ENCODE results near the gene XG.
"Not testable (repeated sequence)": the region's sequence is repeated elsewhere in the genome, so short reads cannot be mapped to it uniquely, and the experiment has no call there.

The XG gene

DNA sequence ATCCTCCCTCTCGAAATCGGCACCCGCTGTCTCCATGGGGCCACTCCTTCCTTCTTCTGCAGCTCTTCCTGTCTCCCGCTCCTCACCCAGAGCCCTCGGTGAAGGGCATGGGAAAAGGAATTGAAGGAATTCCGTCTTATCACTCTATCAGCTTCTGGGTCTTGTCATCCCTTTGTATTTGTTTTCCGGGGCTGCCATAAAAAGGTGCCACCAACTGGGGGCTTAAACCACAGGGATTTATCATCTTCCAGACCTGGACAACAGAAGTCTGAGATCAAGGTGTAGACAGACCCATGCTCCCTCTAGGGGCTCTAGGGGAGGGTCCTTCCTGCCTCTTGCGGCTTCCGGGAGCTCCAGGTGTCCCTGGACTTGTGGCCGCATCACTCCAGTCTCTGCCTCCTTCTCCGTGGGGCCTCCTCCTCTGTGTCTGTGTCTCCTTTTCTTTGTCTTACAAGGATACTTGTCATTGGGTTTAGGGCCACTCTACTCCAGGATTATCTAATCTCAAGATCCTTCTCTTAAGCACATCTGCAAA lies 36.7 kb upstream of the XG start:
- Mint-ChIP-seq H3K4me1 (ENCODE audit: low read depth in 2 of 2) (peaks cover 19 to 59% of the 10 kb centered on the region in 2 donors), H3K9me3 (no peaks in the 10 kb centered on the region), H3K27ac (peak overlapping the region; percentile 18 to 92), H3K4me3 (peak overlapping the region; percentile 14 to 28), H3K27me3 (no peaks in the 10 kb centered on the region), H3K36me3 (ENCODE audit: insufficient read depth) (peaks cover 67% of the 10 kb centered on the region)
- ATAC-seq (replicated peaks) = no peak
- no peak for DNase-seq

- peaks cover 73% of the 10 kb centered on the region for H3K36me3 Mint-ChIP-seq (ENCODE audit: insufficient read depth)
- ATAC-seq (replicated peaks) (no peak), DNase-seq (no peak)
Measured at GRCh38 chrX:2717312-2717711, 34.5 kb upstream of the XG start.

DNA sequence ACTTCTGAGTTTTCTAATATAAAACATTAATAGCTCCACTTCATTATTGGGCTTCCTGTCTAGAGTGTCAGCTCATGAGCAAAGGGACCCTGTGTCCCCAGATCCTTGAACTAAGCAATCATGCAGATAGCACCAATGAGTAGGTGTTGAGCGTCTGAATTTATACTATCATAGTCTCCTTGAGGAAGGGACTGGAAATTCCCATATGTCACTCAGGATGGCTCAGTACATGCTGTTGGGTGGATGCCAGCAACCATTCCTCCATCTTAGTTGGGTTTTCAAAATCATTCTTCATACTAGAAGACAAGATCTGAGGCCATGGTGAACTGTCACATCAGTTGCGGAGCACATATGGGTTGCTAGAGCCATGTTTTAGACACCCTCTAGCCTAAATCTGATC lies 33.0 kb upstream of the XG start:
- no peak for DNase-seq
- Mint-ChIP-seq H3K9me3 (no peaks in the 10 kb centered on the region), H3K4me1 (ENCODE audit: low read depth in 2 of 2) (peaks cover 14 to 44% of the 10 kb centered on the region in 2 donors), H3K27me3 (no peaks in the 10 kb centered on the region), H3K36me3 (ENCODE audit: insufficient read depth) (peaks cover 86% of the 10 kb centered on the region), H3K27ac (peak overlapping the region; percentile 60 to 84), H3K4me3 (no peak overlapping the region)
- ATAC-seq (replicated peaks) = no peak

More at GRCh38 chrX:2717312-2717711, 34.5 kb upstream of the XG start:
- Mint-ChIP-seq H3K27me3 (no peaks in the 10 kb centered on the region), H3K9me3 (no peaks in the 10 kb centered on the region), H3K27ac (peak overlapping the region; percentile 60 to 63), H3K4me3 (no peak overlapping the region), H3K4me1 (ENCODE audit: low read depth in 2 of 2) (peaks cover 14 to 44% of the 10 kb centered on the region in 2 donors)

- Mint-ChIP-seq H3K27me3 (no peaks in the 10 kb centered on the region), H3K27ac (peak overlapping the region; percentile 20 to 84), H3K9me3 (no peaks in the 10 kb centered on the region), H3K4me1 (ENCODE audit: low read depth in 2 of 2) (peaks cover 10 to 36% of the 10 kb centered on the region in 2 donors), H3K4me3 (no peak overlapping the region), H3K36me3 (ENCODE audit: insufficient read depth) (peaks cover 92% of the 10 kb centered on the region)
- no peak for ATAC-seq (replicated peaks)
- no peak for DNase-seq
Measured at GRCh38 chrX:2719774-2720447, 31.9 kb upstream of the XG start.

- Mint-ChIP-seq H3K4me1 (ENCODE audit: low read depth in 2 of 2) (peaks cover 0 to 20% of the 10 kb centered on the region in 2 donors), H3K27ac (peak overlapping the region; percentile 4 to 64), H3K36me3 (ENCODE audit: insufficient read depth) (peaks cover 92% of the 10 kb centered on the region), H3K4me3 (no peak overlapping the region), H3K27me3 (no peaks in the 10 kb centered on the region), H3K9me3 (no peaks in the 10 kb centered on the region)
- no peak for ATAC-seq (replicated peaks)
- no peak for DNase-seq
Measured at GRCh38 chrX:2723286-2723879, 28.5 kb upstream of the XG start.

- Mint-ChIP-seq H3K36me3 (ENCODE audit: insufficient read depth) (peaks cover 92% of the 10 kb centered on the region), H3K27ac (peak overlapping the region; percentile 29 to 35), H3K4me1 (ENCODE audit: low read depth in 2 of 2) (peaks cover 6 to 11% of the 10 kb centered on the region in 2 donors)
- not testable (repeated sequence) for H3K4me3 Mint-ChIP-seq; DNase-seq; ATAC-seq (replicated peaks); H3K27me3 Mint-ChIP-seq; H3K9me3 Mint-ChIP-seq
Measured at GRCh38 chrX:2727264-2727663, 24.6 kb upstream of the XG start.

GRCh38 chrX:2732076-2732475 lies 19.8 kb upstream of the XG start:
- peaks cover 89% of the 10 kb centered on the region for H3K36me3 Mint-ChIP-seq (ENCODE audit: insufficient read depth)
- H3K9me3 Mint-ChIP-seq = no peaks in the 10 kb centered on the region
- no peaks in the 10 kb centered on the region for H3K27me3 Mint-ChIP-seq
- DNase-seq (no peak), ATAC-seq (replicated peaks) (peak; percentile 26)
- peak overlapping the region; percentile 93 to 95 for H3K27ac Mint-ChIP-seq
- H3K4me3 Mint-ChIP-seq = no peak overlapping the region
- H3K4me1 Mint-ChIP-seq (ENCODE audit: low read depth in 2 of 2) = peaks cover 15 to 21% of the 10 kb centered on the region in 2 donors

DNA sequence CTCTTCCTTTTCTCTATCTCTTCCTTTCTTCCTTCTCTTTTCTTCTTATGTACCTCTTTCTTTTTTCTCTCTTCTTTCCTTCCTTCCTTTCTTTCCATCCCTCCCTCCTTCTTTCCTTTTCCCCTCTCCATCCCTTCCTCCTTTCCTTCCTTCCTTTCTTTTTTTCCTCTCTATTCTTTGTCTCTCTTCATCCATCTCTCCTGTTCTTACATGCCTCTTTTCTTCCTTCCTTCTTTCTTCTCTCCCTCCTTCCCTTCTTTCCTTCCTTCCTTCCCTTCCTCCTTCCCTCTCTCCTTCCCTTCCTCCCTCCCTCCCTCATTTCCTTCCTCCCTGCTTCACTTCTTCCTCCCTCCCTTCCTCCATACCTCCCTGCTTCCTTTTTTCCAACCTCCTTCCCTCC lies 19.2 kb upstream of the XG start:
- no peaks in the 10 kb centered on the region for H3K9me3 Mint-ChIP-seq
- H3K4me3 Mint-ChIP-seq = no peak overlapping the region
- ATAC-seq (replicated peaks) = no peak
- peaks cover 15 to 21% of the 10 kb centered on the region in 2 donors for H3K4me1 Mint-ChIP-seq (ENCODE audit: low read depth in 2 of 2)
- peak overlapping the region; percentile 93 to 95 for H3K27ac Mint-ChIP-seq
- no peak for DNase-seq
- H3K36me3 Mint-ChIP-seq (ENCODE audit: insufficient read depth) = peaks cover 92% of the 10 kb centered on the region
- no peaks in the 10 kb centered on the region for H3K27me3 Mint-ChIP-seq

DNA sequence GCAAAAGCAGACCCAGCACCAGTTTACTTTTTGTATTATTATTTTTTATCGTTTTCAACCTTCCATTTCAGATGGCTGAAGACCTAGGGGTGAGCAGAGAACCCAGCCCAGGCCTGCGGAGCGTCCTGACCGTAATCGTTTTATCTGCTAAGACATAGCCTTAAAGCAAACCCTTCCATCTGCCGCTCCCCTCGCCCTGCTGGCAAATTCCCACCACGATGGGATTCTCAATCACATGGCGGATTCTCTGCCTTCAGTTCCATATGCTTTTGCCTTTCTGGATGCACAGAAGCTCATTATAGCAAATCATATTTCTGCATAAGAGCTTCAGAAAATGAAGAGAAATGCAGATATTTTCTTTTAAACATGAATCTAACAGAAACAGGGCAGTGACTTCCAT lies 18.6 kb upstream of the XG start:
- ATAC-seq (replicated peaks) = no peak
- peaks cover 15 to 21% of the 10 kb centered on the region in 2 donors for H3K4me1 Mint-ChIP-seq (ENCODE audit: low read depth in 2 of 2)
- H3K4me3 Mint-ChIP-seq = no peak overlapping the region
- DNase-seq = no peak
- no peaks in the 10 kb centered on the region for H3K27me3 Mint-ChIP-seq
- peak overlapping the region; percentile 93 to 95 for H3K27ac Mint-ChIP-seq
- no peaks in the 10 kb centered on the region for H3K9me3 Mint-ChIP-seq
- H3K36me3 Mint-ChIP-seq (ENCODE audit: insufficient read depth) = peaks cover 92% of the 10 kb centered on the region

GRCh38 chrX:2735270-2735669 lies 16.6 kb upstream of the XG start:
- H3K4me1 Mint-ChIP-seq (ENCODE audit: low read depth in 2 of 2) = peaks cover 15 to 21% of the 10 kb centered on the region in 2 donors
- no peaks in the 10 kb centered on the region for H3K27me3 Mint-ChIP-seq
- peak overlapping the region in 1 of 2 donors; percentile 78 for H3K27ac Mint-ChIP-seq

DNA sequence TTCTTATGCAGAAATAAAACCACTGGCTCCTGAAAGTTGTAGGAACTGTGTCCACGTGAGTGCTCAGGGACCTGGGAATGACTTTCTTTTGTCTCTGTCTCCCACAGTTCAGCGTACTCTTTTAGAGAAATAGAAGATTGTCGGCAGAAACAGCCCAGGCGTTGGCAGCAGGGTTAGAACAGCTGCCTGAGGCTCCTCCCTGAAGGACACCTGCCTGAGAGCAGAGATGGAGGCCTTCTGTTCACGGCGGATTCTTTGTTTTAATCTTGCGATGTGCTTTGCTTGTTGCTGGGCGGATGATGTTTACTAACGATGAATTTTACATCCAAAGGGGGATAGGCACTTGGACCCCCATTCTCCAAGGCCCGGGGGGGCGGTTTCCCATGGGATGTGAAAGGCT lies 11.2 kb upstream of the XG start:
- DNase-seq (no peak), ATAC-seq (replicated peaks) (no peak)
- no peak overlapping the region for H3K4me3 Mint-ChIP-seq
- H3K27me3 Mint-ChIP-seq = no peaks in the 10 kb centered on the region
- peaks cover 0 to 7% of the 10 kb centered on the region in 2 donors for H3K4me1 Mint-ChIP-seq (ENCODE audit: low read depth in 2 of 2)
- peak overlapping the region; percentile 55 to 69 for H3K27ac Mint-ChIP-seq
- peaks cover 51% of the 10 kb centered on the region for H3K36me3 Mint-ChIP-seq (ENCODE audit: insufficient read depth)
- no peaks in the 10 kb centered on the region for H3K9me3 Mint-ChIP-seq

More at GRCh38 chrX:2735270-2735669, 16.6 kb upstream of the XG start:
- ATAC-seq (replicated peaks) (no peak), DNase-seq (no peak)
- Mint-ChIP-seq H3K9me3 (no peaks in the 10 kb centered on the region), H3K4me3 (no peak overlapping the region), H3K36me3 (ENCODE audit: insufficient read depth) (peaks cover 77% of the 10 kb centered on the region)

- Mint-ChIP-seq H3K4me1 (ENCODE audit: low read depth in 2 of 2) (peaks cover 0 to 14% of the 10 kb centered on the region in 2 donors), H3K9me3 (no peaks in the 10 kb centered on the region), H3K4me3 (no peak overlapping the region), H3K27me3 (no peaks in the 10 kb centered on the region), H3K27ac (peak overlapping the region in 1 of 2 donors; percentile 55), H3K36me3 (ENCODE audit: insufficient read depth) (peaks cover 44% of the 10 kb centered on the region)
- ATAC-seq (replicated peaks) = no peak
- no peak for DNase-seq
Measured at GRCh38 chrX:2741386-2741785, 10.5 kb upstream of the XG start.

GRCh38 chrX:2746250-2746649 lies 5.6 kb upstream of the XG start:
- DNase-seq; H3K27me3 Mint-ChIP-seq; H3K9me3 Mint-ChIP-seq; H3K4me3 Mint-ChIP-seq; ATAC-seq (replicated peaks): not testable (repeated sequence)
- Mint-ChIP-seq H3K36me3 (ENCODE audit: insufficient read depth) (peaks cover 15% of the 10 kb centered on the region), H3K4me1 (ENCODE audit: low read depth in 2 of 2) (peaks cover 0 to 19% of the 10 kb centered on the region in 2 donors), H3K27ac (peak overlapping the region in 1 of 2 donors; percentile 54)

All from effector memory CD8-positive, alpha-beta T cell (primary cell).